ENCODE data around the gene PRCD. TPM values are rescaled to one million over a fixed set of nuclear protein-coding genes. Genes with fewer than 3 reads are reported as not detected.

PRCD gene
- total and polyA plus RNA-seq, 12 donors: 1.5 to 17.3 (median 2.6) TPM

DNA sequence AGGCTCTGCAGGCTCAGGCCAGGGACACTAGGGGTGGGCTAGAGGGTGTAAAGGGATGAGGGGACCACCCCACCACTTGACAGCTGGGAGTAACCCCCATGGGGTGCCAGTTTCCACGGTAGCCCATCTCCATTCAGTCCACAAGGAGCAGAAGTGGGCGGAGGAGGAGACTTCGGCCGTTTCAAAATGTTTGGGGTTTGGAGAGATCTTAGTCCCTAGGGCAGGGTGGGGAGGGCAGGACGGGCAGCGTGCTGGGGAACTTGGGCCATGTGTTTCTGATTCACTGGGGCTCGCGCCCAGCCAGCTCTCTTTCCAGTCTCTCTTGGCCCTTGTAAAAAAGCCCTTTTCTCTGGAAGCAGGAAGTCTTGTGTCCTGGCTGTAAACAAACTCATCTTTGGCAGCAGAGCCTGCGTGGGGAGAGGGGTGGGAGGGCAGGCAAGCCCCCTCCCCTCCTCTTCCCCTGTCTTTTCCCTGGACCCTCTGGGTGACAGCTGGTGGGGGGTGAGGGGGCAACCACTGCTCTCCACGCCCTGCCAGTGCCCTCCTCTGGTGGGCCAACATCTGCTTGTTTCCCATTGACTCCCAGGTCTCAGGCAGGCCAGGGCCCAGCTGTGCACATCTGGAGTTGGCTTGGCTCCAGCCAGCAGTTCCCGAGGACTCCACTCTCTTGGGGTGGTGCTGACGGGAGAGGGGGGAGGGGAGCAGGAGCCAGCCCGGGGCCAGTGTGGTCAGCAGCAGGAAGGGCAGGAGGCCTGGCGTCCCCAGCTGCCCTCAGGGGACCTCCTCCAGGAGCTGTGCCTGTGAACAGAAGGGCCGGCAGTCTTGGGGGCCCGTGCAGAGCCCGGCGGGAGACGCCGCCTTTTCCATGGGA is 10.4 kb upstream of the PRCD start:
- H3K36me3 ChIP-seq: no peaks in the 10 kb centered on the region
- peak overlapping the region; percentile 93 to 99 (median 96) for H3K27ac ChIP-seq
- peak; percentile 72 to 84 (median 79) for ATAC-seq
- intact Hi-C loops (cut with DNase I): loop anchor here in 2 of 10 donors (10.0 kb wide), 1 partner anchor 95 kb away; no protein-coding TSS in a partner anchor
- no peaks in the 10 kb centered on the region for H3K27me3 ChIP-seq
- peak overlapping the region in 3 of 10 donors; percentile 12 to 43 (median 39) for H3K4me3 ChIP-seq
- WGBS, 2 donors: 43 to 46% methylated on average over 19 to 20 of the region's 20 CpGs
- no peaks in the 10 kb centered on the region for H3K9me3 ChIP-seq
- H3K4me1 ChIP-seq: peaks cover 41 to 74% (median 62%) of the 10 kb centered on the region in 9 donors
- peak; percentile 92 to 93 for DNase-seq
- TF ChIP-seq, protein P1, sequence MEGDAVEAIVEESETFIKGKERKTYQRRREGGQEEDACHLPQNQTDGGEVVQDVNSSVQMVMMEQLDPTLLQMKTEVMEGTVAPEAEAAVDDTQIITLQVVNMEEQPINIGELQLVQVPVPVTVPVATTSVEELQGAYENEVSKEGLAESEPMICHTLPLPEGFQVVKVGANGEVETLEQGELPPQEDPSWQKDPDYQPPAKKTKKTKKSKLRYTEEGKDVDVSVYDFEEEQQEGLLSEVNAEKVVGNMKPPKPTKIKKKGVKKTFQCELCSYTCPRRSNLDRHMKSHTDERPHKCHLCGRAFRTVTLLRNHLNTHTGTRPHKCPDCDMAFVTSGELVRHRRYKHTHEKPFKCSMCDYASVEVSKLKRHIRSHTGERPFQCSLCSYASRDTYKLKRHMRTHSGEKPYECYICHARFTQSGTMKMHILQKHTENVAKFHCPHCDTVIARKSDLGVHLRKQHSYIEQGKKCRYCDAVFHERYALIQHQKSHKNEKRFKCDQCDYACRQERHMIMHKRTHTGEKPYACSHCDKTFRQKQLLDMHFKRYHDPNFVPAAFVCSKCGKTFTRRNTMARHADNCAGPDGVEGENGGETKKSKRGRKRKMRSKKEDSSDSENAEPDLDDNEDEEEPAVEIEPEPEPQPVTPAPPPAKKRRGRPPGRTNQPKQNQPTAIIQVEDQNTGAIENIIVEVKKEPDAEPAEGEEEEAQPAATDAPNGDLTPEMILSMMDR (IDR thresholded peaks at IDR 0.05): no peak

DNA sequence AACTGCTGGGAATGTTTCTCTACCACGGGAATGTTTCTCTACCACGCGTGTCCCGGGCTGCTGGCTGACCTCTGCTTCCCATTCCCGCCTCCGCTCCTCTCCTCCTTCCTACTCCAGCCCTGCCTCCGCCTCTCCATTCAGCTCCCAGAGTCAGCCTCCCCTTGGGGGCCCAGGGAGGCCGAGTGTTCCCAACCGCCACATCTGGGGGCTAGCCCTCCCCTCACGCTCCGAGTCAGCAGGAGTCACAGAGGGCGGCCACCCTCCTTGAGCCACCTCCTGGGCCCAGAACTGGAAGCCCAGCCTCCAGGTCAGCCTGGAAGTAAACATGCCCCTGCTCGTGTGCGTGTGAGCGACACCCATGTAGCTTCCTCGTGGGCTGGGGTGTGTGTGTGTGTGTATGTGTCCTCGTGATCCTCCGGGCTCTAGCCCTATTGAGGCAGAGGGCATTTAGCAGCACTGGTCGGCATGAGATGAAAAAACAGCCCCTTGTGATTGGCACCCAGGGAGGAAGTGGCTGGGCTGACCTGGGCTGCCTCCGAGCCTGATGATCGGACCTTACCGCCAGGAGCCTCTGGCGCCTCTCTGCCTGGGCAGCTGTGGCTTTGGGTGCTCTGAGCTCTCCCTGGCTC is 9.6 kb upstream of the PRCD start:
- H3K9me3 ChIP-seq: no peaks in the 10 kb centered on the region
- H3K36me3 ChIP-seq: no peaks in the 10 kb centered on the region
- H3K4me3 ChIP-seq: peak overlapping the region in 4 of 10 donors; percentile 1 to 43 (median 18)
- intact Hi-C loops (cut with DNase I): no loop called here
- TF ChIP-seq, protein P1 (IDR thresholded peaks at IDR 0.05): no peak
- peaks cover 33 to 74% (median 56%) of the 10 kb centered on the region in 9 donors for H3K4me1 ChIP-seq
- DNase-seq: peak in 1 of 2 donors; percentile 88
- 33 to 50% methylated on average over 23 of the region's 23 CpGs for WGBS, 2 donors
- no peaks in the 10 kb centered on the region for H3K27me3 ChIP-seq
- ATAC-seq: peak; percentile 15 to 68 (median 63)
- H3K27ac ChIP-seq: peak overlapping the region; percentile 93 to 99 (median 96)

DNA sequence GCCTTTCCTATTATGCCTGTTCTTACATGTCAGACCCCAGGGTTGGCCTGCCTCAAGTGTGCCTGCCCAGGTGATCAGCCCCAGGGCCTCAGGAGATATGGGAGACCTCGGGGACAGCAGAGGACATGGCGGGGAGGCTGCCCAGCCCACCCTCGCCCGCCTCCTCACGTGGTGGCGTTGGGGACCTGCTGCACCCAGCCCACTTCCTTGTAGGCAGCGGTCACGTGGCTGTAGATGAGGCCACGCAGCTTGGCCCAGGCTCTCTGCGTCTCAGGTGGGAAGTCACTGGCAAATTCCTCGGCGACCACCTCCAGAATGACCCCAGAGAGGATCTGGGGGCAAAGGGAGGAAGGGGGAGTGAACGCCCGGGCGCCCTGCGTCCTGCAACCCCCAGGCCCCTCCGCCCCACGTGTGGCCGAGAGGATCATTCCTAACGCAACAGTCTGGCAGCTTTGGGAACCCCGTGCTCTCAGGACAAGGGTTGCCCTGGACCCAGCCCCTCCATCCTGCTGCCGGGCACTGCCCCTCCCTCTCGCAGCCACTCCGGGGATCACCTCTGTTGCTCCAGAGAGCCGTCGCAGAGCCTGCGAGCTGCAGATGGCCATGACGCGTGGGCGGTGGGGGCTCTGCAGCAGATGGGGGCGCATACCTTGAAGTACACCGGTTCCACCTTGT is 8.9 kb upstream of the PRCD start:
- WGBS, 2 donors: 74 to 83% methylated on average over 31 to 32 of the region's 32 CpGs
- DNase-seq (peak in 1 of 2 donors; percentile 24), ATAC-seq (no peak)
- TF ChIP-seq, protein P1 (IDR thresholded peaks at IDR 0.05): no peak
- Histone ChIP-seq H3K36me3 (no peaks in the 10 kb centered on the region), H3K4me1 (peaks cover 36 to 77% (median 57%) of the 10 kb centered on the region in 9 donors), H3K27me3 (no peaks in the 10 kb centered on the region), H3K27ac (peak overlapping the region; percentile 93 to 99 (median 96)), H3K9me3 (no peaks in the 10 kb centered on the region), H3K4me3 (peak overlapping the region in 1 of 10 donors; percentile 25)
- intact Hi-C loops (cut with DNase I): no loop called here

DNA sequence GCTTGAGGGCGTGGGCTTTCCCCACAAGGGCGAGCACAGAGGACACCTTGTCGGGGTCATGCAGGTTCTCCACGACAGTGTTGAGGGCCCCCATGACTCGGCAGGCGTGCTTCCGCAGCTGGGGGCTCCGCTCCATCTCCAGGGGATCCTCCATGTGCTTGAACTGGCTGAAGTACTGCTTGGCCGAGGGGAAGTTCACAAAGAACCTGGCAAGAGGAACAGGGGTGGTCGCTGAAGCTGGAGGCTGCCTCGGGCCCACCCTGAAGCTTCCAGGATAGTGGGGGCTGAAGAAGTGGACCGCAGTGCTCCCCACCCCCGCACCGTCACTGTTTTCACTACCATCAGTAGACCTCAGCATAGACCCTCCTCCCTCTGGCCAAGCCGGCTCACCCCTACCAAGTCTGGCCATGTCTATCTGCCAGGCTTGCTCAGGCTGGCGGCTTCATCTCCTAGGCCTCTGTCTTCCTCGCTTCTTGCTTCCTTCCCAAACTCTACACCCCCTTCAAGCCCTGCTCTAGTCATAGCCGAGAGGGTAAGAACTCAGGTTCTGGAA is 8.3 kb upstream of the PRCD start:
- Histone ChIP-seq H3K4me3 (peak overlapping the region in 1 of 10 donors; percentile 25), H3K27ac (peak overlapping the region; percentile 93 to 99 (median 96)), H3K4me1 (peaks cover 39 to 83% (median 60%) of the 10 kb centered on the region in 9 donors), H3K36me3 (no peaks in the 10 kb centered on the region), H3K9me3 (no peaks in the 10 kb centered on the region), H3K27me3 (peaks cover 0 to 6% (median 0%) of the 10 kb centered on the region in 7 donors)
- no peak for ATAC-seq
- DNase-seq: no peak
- WGBS, 2 donors: 74 to 82% methylated on average over 18 of the region's 18 CpGs
- intact Hi-C loops (cut with DNase I): no loop called here
- TF ChIP-seq, protein P1 (IDR thresholded peaks at IDR 0.05): no peak
